ENCODE results near the gene SPATA32. TPM values are rescaled to one million over a fixed set of nuclear protein-coding genes. Genes with fewer than 3 reads are reported as not detected.

The SPATA32 gene
- polyA plus RNA-seq, 4 donors, result 0.04 to 0.32 TPM; not detected in 2

DNA sequence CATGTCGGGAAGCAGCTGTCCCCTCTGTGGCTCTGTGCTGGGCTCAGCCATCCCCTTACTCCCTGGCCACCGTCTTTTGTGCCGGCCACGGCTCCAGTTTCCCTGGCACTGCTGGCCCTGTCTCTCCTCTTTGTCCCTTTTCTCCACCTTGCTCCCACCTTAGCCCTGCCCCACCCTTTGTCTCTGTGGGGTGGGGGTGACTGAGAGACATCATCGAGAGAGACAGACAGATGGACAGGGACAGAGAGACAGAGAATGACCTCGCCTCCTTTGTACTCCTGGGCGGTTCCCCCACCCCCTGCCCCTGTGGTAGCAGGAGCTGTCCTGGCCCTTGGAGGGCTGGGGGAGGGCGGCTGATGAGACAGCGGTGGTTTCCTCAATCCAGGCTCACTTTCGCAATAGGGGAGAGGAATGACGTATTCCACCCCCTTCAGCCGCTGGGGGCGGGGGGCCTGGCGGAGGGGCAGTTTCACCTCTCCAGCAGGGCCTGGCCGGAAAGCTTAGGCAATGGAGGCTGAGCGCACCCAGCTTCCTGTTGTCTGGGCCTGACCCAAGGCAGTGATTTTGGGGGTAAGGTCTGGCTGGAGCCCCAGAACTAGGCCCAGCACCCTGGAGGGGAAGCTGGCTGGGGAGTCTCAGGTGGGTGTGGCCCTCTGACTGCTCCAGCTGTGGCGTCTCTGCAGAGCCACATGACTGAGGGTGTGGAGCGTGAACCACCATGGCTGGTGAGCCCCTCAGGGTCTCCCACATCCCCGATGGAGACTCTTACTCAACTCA is 32.9 kb downstream of the SPATA32 start:
- Histone ChIP-seq H3K27me3 (ENCODE audit: control insufficient read depth in 3 of 3, insufficient read depth in 3 of 3, low read length in 3 of 3) (peaks cover 0 to 28% (median 0%) of the 10 kb centered on the region in 3 donors), H3K36me3 (ENCODE audit: control insufficient read depth in 3 of 3, insufficient read depth in 2 of 3, low read depth in 1 of 3, low read length in 3 of 3) (no peaks in the 10 kb centered on the region), H3K4me1 (ENCODE audit: control insufficient read depth in 3 of 3, insufficient read depth in 2 of 3, low read depth in 1 of 3, low read length in 2 of 3) (peaks cover 0 to 17% (median 3%) of the 10 kb centered on the region in 3 donors), H3K27ac (ENCODE audit: low read depth in 1 of 3, low read length in 2 of 3) (peak overlapping the region; percentile 18 to 90 (median 82)), H3K4me3 (ENCODE audit: low read depth in 1 of 3, low read length in 3 of 3) (peak overlapping the region in 1 of 3 donors; percentile 6), H3K9me3 (ENCODE audit: control insufficient read depth in 2 of 2, insufficient read depth in 1 of 2, low read depth in 1 of 2, low read length in 1 of 2) (no peaks in the 10 kb centered on the region)
- DNase-seq (peak; percentile 28 to 50), FAIRE-seq (no peak)
- WGBS, 3 donors, result 38 to 60% (median 51%) methylated on average over 19 of the region's 19 CpGs

DNA sequence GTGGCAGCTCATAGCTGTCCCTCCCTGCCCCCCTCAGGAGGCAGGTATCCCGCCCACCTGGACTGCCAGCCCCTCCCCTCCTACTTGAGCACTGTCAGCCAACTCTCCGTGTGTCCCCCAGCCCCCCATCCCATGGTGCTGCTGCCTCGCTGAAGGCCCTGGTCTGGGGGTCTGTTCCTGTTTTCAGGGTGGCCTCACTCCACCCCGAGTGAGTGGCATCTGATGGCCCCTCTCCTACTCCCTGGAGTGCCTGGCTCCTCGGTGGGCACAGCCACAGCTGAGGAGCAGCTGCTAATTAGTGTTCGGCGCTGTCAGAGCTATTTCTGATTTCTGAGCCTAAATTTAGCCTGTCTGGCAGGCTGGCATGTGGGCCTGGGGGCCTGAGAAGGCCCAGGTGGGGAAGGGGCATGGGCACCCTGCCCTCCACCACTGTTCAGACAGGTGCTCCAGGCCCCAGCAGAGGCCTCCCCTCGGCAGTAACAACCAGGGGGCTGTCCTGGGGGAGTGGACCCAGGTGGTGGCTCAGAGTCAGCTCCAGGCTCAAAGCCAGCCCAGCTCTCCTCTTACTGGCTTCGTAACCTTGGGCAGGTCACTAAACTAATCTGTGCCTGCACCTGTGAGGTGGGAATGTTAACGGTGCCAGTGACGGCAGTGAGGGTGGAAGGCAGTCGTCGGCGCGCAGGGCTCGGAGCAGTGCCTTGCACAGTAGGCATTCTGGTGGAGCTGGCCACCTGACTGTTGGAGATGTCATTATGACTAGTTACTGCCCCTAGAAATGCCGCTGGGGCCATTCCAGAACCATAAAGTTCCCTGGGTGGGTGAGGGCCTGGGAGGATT is 33.8 kb downstream of the SPATA32 start:
- Histone ChIP-seq H3K4me3 (ENCODE audit: low read depth in 1 of 3, low read length in 3 of 3) (peak overlapping the region in 1 of 3 donors; percentile 6), H3K9me3 (ENCODE audit: control insufficient read depth in 2 of 2, insufficient read depth in 1 of 2, low read depth in 1 of 2, low read length in 1 of 2) (no peaks in the 10 kb centered on the region), H3K27ac (ENCODE audit: low read depth in 1 of 3, low read length in 2 of 3) (peak overlapping the region in 2 of 3 donors; percentile 82 to 90), H3K4me1 (ENCODE audit: control insufficient read depth in 3 of 3, insufficient read depth in 2 of 3, low read depth in 1 of 3, low read length in 2 of 3) (peaks cover 0 to 17% (median 3%) of the 10 kb centered on the region in 3 donors), H3K27me3 (ENCODE audit: control insufficient read depth in 3 of 3, insufficient read depth in 3 of 3, low read length in 3 of 3) (peaks cover 0 to 31% (median 0%) of the 10 kb centered on the region in 3 donors), H3K36me3 (ENCODE audit: control insufficient read depth in 3 of 3, insufficient read depth in 2 of 3, low read depth in 1 of 3, low read length in 3 of 3) (no peaks in the 10 kb centered on the region)
- FAIRE-seq (no peak), DNase-seq (no peak)
- 36 to 57% (median 43%) methylated on average over 17 of the region's 17 CpGs for WGBS, 3 donors

DNA sequence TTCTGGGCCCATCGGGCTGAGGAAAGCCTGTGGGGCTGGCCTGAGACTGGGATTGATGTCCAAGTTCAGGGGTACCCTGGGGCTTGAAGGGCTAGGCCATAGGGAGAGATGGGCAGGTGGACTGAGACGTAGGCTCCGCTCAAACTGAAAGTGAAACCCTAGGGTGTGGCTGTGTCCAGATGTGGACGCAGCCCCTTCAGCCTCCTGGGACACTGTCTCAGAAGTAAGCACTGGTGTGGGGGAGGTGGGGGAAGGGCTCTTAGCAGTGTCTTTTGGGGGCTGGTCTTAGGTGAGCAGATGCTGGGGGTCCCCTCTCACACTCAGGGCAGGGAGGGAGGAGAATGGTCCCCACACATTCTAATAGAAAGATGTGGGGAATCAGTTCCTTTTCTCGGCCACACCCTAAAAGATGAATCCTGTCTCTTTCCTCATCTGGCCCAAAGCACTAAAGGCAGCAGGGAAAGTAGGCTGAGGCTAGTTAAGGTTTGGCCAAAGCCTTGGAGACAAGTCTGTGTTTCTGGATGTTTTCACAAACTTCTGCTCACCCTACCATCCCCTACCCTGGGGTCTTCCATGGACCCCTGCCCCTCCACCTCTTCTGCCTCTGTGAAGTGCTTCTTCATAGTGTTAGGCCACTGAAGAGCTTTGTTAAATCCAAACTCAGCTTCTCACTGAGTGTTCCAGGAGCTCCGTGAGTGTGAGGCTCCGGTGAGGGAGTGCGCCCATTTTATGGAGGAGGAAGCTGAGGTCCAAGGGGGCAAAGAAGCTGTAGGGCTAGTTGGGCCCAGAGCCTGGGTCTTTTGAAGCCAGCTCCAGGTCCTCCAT is 34.6 kb downstream of the SPATA32 start:
- peak overlapping the region in 2 of 3 donors; percentile 82 to 90 for H3K27ac ChIP-seq (ENCODE audit: low read depth in 1 of 3, low read length in 2 of 3)
- 49 to 51% (median 50%) methylated on average over 8 of the region's 8 CpGs for WGBS, 3 donors
- FAIRE-seq (no peak), DNase-seq (peak in 1 of 2 donors; percentile 46)
- H3K9me3 ChIP-seq (ENCODE audit: control insufficient read depth in 2 of 2, insufficient read depth in 1 of 2, low read depth in 1 of 2, low read length in 1 of 2), result no peaks in the 10 kb centered on the region
- peaks cover 0 to 37% (median 0%) of the 10 kb centered on the region in 3 donors for H3K27me3 ChIP-seq (ENCODE audit: control insufficient read depth in 3 of 3, insufficient read depth in 3 of 3, low read length in 3 of 3)
- no peaks in the 10 kb centered on the region for H3K36me3 ChIP-seq (ENCODE audit: control insufficient read depth in 3 of 3, insufficient read depth in 2 of 3, low read depth in 1 of 3, low read length in 3 of 3)
- peak overlapping the region in 1 of 3 donors; percentile 9 for H3K4me3 ChIP-seq (ENCODE audit: low read depth in 1 of 3, low read length in 3 of 3)
- H3K4me1 ChIP-seq (ENCODE audit: control insufficient read depth in 3 of 3, insufficient read depth in 2 of 3, low read depth in 1 of 3, low read length in 2 of 3), result peaks cover 0 to 18% (median 3%) of the 10 kb centered on the region in 3 donors

DNA sequence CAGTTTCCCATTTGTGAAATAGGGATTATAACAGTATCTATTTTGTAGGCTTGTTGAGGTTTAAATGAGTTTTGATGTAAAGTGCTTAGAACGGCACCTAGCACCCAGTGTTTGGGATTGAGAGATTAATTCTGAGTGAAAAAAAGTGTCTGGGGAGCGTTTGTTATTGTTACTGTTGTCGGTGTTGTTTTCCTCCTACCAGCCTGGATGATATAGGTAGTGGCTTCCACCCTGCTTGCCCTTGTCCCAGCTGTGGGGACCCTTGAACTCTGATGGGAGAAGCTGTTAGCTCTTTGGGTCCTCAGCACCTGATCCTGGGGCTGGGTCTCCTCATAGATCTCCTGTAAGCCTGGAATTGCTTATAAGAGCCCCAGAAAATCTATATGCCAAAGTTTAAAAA is 35.3 kb downstream of the SPATA32 start:
- Histone ChIP-seq H3K4me1 (ENCODE audit: control insufficient read depth in 3 of 3, insufficient read depth in 2 of 3, low read depth in 1 of 3, low read length in 2 of 3) (peaks cover 0 to 19% (median 3%) of the 10 kb centered on the region in 3 donors), H3K27me3 (ENCODE audit: control insufficient read depth in 3 of 3, insufficient read depth in 3 of 3, low read length in 3 of 3) (peaks cover 0 to 39% (median 0%) of the 10 kb centered on the region in 3 donors), H3K27ac (ENCODE audit: low read depth in 1 of 3, low read length in 2 of 3) (peak overlapping the region in 2 of 3 donors; percentile 82 to 90), H3K9me3 (ENCODE audit: control insufficient read depth in 2 of 2, insufficient read depth in 1 of 2, low read depth in 1 of 2, low read length in 1 of 2) (no peaks in the 10 kb centered on the region), H3K36me3 (ENCODE audit: control insufficient read depth in 3 of 3, insufficient read depth in 2 of 3, low read depth in 1 of 3, low read length in 3 of 3) (no peaks in the 10 kb centered on the region), H3K4me3 (ENCODE audit: low read depth in 1 of 3, low read length in 3 of 3) (peak overlapping the region in 1 of 3 donors; percentile 24)
- 60 to 73% (median 65%) methylated on average over 3 of the region's 3 CpGs for WGBS, 3 donors
- FAIRE-seq (no peak), DNase-seq (no peak)

DNA sequence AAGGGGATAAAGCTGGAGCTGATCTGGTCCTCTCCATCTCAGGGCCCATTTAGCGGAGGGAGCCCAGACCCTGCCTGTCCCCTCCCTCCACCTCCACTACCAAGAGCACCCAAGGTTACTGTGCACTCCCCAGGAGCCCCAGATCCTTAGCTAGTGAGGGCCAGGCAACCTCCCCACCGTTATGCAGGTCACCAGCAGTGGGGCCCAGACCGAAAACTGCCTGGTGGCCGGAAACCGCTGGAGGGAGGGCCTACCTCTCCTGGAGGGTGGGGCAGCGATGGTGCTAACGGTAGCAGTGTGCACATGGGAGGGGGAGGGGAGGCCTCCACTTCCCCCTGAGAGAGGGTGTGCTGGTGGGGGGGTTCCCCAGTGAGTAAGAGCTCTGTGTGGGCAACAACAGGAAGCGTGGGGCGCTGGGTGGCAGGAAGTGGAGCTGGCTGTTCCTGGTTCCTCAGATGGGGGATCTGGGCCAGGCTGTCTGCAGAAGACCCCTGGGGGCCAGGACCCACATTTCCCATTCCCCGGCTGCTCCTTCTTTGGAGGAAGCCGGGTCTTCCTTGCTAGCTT is 35.8 kb downstream of the SPATA32 start:
- peaks cover 0 to 19% (median 3%) of the 10 kb centered on the region in 3 donors for H3K4me1 ChIP-seq (ENCODE audit: control insufficient read depth in 3 of 3, insufficient read depth in 2 of 3, low read depth in 1 of 3, low read length in 2 of 3)
- H3K27ac ChIP-seq (ENCODE audit: low read depth in 1 of 3, low read length in 2 of 3), result peak overlapping the region in 2 of 3 donors; percentile 82 to 90
- H3K36me3 ChIP-seq (ENCODE audit: control insufficient read depth in 3 of 3, insufficient read depth in 2 of 3, low read depth in 1 of 3, low read length in 3 of 3), result no peaks in the 10 kb centered on the region
- FAIRE-seq (no peak), DNase-seq (peak; percentile 11 to 73)
- H3K4me3 ChIP-seq (ENCODE audit: low read depth in 1 of 3, low read length in 3 of 3), result peak overlapping the region in 1 of 3 donors; percentile 24
- 67 to 75% (median 67%) methylated on average over 11 of the region's 11 CpGs for WGBS, 3 donors
- peaks cover 0 to 38% (median 2%) of the 10 kb centered on the region in 3 donors for H3K27me3 ChIP-seq (ENCODE audit: control insufficient read depth in 3 of 3, insufficient read depth in 3 of 3, low read length in 3 of 3)
- no peaks in the 10 kb centered on the region for H3K9me3 ChIP-seq (ENCODE audit: control insufficient read depth in 2 of 2, insufficient read depth in 1 of 2, low read depth in 1 of 2, low read length in 1 of 2)

DNA sequence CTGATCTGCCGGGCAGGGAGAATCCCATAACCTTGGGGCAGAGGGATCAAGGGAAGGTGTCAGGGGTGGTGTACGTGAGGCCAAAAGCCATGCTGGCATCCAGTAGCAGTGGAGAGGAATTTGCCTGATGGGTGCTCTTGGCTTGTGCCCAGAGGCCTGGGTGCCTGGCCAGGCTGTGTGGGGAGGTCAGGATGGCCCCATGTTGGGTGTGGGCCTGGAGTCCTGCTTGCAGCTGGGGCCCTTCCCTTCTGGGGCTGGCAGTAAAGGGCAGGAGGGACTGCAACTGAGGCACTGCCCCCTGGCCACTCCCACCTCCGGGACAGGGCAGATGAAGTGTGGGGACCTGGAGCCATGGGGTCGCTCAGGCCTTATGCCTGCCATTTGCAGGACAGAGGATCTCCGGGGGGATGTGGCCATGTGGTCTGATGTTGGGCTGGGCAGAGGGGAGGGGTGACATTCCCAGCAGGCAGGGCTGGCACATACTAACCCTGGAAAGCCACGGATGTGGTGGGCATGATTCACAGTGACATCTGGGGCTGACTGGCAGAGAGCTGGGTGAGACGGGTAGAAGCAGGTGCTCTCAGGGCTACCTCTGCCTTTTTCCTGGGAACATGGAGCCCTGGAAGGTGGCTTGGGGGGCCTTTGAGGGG is 36.7 kb downstream of the SPATA32 start:
- DNase-seq (no peak), FAIRE-seq (no peak)
- H3K27ac ChIP-seq (ENCODE audit: low read depth in 1 of 3, low read length in 2 of 3), result peak overlapping the region in 2 of 3 donors; percentile 38 to 90
- H3K36me3 ChIP-seq (ENCODE audit: control insufficient read depth in 3 of 3, insufficient read depth in 2 of 3, low read depth in 1 of 3, low read length in 3 of 3), result no peaks in the 10 kb centered on the region
- H3K27me3 ChIP-seq (ENCODE audit: control insufficient read depth in 3 of 3, insufficient read depth in 3 of 3, low read length in 3 of 3), result peaks cover 0 to 39% (median 2%) of the 10 kb centered on the region in 3 donors
- peak overlapping the region in 1 of 3 donors; percentile 73 for H3K4me3 ChIP-seq (ENCODE audit: low read depth in 1 of 3, low read length in 3 of 3)
- WGBS, 3 donors, result 63 to 78% (median 63%) methylated on average over 7 of the region's 7 CpGs
- no peaks in the 10 kb centered on the region for H3K9me3 ChIP-seq (ENCODE audit: control insufficient read depth in 2 of 2, insufficient read depth in 1 of 2, low read depth in 1 of 2, low read length in 1 of 2)
- peaks cover 0 to 19% (median 3%) of the 10 kb centered on the region in 3 donors for H3K4me1 ChIP-seq (ENCODE audit: control insufficient read depth in 3 of 3, insufficient read depth in 2 of 3, low read depth in 1 of 3, low read length in 2 of 3)

DNA sequence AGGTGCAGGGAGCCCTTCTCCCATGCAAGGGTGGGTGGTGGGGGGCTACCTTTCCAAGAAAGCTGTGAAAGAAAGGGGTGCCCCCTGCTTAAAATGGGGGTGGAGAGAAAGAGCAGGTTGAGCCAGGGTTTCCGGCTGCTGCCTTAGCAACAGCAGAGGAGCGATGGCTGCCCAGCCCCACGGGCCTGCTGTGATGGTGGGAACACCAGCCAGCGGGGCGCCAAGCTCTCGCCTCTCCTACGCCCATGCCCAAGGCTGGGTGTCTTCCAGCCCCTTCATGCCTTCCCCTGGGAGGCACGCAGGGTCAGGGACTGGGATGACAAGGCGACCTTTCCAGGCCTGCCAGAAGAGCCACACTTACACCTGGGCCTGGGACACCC is 37.2 kb downstream of the SPATA32 start:
- WGBS, 3 donors, result 68 to 83% (median 79%) methylated on average over 9 of the region's 9 CpGs
- FAIRE-seq, result no peak
- peak overlapping the region in 2 of 3 donors; percentile 38 to 90 for H3K27ac ChIP-seq (ENCODE audit: low read depth in 1 of 3, low read length in 2 of 3)
- H3K4me3 ChIP-seq (ENCODE audit: low read depth in 1 of 3, low read length in 3 of 3), result peak overlapping the region in 1 of 3 donors; percentile 73
- H3K4me1 ChIP-seq (ENCODE audit: control insufficient read depth in 3 of 3, insufficient read depth in 2 of 3, low read depth in 1 of 3, low read length in 2 of 3), result peaks cover 0 to 18% (median 2%) of the 10 kb centered on the region in 3 donors
- H3K27me3 ChIP-seq (ENCODE audit: control insufficient read depth in 3 of 3, insufficient read depth in 3 of 3, low read length in 3 of 3), result peaks cover 0 to 41% (median 2%) of the 10 kb centered on the region in 3 donors
- no peaks in the 10 kb centered on the region for H3K36me3 ChIP-seq (ENCODE audit: control insufficient read depth in 3 of 3, insufficient read depth in 2 of 3, low read depth in 1 of 3, low read length in 3 of 3)
- no peak for DNase-seq
- H3K9me3 ChIP-seq (ENCODE audit: control insufficient read depth in 2 of 2, insufficient read depth in 1 of 2, low read depth in 1 of 2, low read length in 1 of 2), result no peaks in the 10 kb centered on the region
